ENCODE results near the gene SHROOM1.

Gene SHROOM1

GRCh38 chr5:132775476-132775961 lies 54.9 kb downstream of the SHROOM1 start:
- DNase-seq = peak; percentile 24
- Mint-ChIP-seq H3K36me3 (ENCODE audit: low read depth) (no peaks in the 10 kb centered on the region), H3K27me3 (peaks cover 21% of the 10 kb centered on the region), H3K9me3 (no peaks in the 10 kb centered on the region), H3K4me1 (ENCODE audit: low read depth) (peaks cover 10% of the 10 kb centered on the region), H3K27ac (no peak overlapping the region), H3K4me3 (peak overlapping the region; percentile 75)

- peaks cover 10% of the 10 kb centered on the region for H3K4me1 Mint-ChIP-seq (ENCODE audit: low read depth)
- H3K36me3 Mint-ChIP-seq (ENCODE audit: low read depth) = no peaks in the 10 kb centered on the region
- no peaks in the 10 kb centered on the region for H3K9me3 Mint-ChIP-seq
- peak; percentile 28 for DNase-seq
- no peak overlapping the region for H3K27ac Mint-ChIP-seq
- H3K4me3 Mint-ChIP-seq = no peak overlapping the region
- peaks cover 20% of the 10 kb centered on the region for H3K27me3 Mint-ChIP-seq
Observed at GRCh38 chr5:132774896-132775295, 55.6 kb downstream of the SHROOM1 start.

- H3K36me3 Mint-ChIP-seq (ENCODE audit: low read depth) = no peaks in the 10 kb centered on the region
- peaks cover 16% of the 10 kb centered on the region for H3K27me3 Mint-ChIP-seq
- DNase-seq = no peak
- H3K4me1 Mint-ChIP-seq (ENCODE audit: low read depth) = peaks cover 10% of the 10 kb centered on the region
- no peak overlapping the region for H3K4me3 Mint-ChIP-seq
- H3K9me3 Mint-ChIP-seq = no peaks in the 10 kb centered on the region
- no peak overlapping the region for H3K27ac Mint-ChIP-seq
Observed at GRCh38 chr5:132774406-132774805, 56.0 kb downstream of the SHROOM1 start.

DNA sequence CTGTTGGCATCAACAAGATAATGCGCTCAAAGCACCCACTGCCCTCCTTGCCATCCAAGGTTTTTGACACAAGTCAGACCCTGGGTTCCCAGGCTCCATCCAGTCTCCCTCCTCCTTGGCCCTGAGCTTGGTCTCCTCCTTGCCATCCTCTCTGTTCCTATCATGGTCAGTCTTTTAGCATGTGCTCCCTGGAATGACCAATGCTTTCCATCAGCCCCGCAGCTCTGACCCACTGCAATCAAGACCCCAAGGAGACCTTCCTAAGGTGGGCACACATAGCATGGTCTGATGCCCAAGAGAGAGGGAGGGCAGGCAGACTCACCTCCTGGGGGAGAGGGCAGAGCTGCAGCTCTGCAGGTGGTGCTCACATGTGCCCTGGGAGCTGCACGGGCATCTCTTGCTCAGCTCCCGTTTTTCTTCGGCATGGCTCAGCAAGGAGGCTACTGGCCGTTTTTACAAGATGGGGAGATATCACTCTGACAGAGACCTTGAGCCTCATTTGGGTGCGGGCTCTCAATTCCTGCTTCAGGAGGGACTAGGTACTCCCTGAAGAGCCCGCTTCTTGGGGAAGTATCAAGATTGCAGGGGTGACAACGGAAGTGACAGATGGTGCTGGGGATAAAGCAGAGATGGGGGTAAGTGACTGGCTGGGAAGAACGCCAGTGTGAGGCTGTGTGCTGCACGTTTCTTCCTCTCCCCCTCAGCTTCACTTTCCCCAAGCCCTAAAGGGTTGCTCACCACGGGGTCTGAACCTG lies 56.7 kb downstream of the SHROOM1 start:
- Mint-ChIP-seq H3K4me1 (ENCODE audit: low read depth) (peaks cover 10% of the 10 kb centered on the region), H3K27me3 (peaks cover 10% of the 10 kb centered on the region), H3K9me3 (no peaks in the 10 kb centered on the region), H3K36me3 (ENCODE audit: low read depth) (no peaks in the 10 kb centered on the region), H3K27ac (no peak overlapping the region), H3K4me3 (no peak overlapping the region)
- peak; percentile 17 for DNase-seq

- H3K4me3 Mint-ChIP-seq = no peak overlapping the region
- no peaks in the 10 kb centered on the region for H3K36me3 Mint-ChIP-seq (ENCODE audit: low read depth)
- H3K9me3 Mint-ChIP-seq = no peaks in the 10 kb centered on the region
- peak; percentile 18 for DNase-seq
- H3K27me3 Mint-ChIP-seq = peaks cover 4% of the 10 kb centered on the region
- H3K27ac Mint-ChIP-seq = no peak overlapping the region
- H3K4me1 Mint-ChIP-seq (ENCODE audit: low read depth) = peaks cover 7% of the 10 kb centered on the region
Observed at GRCh38 chr5:132773114-132773513, 57.3 kb downstream of the SHROOM1 start.

- Mint-ChIP-seq H3K36me3 (ENCODE audit: low read depth) (no peaks in the 10 kb centered on the region), H3K4me3 (no peak overlapping the region), H3K27me3 (no peaks in the 10 kb centered on the region), H3K4me1 (ENCODE audit: low read depth) (peaks cover 4% of the 10 kb centered on the region), H3K27ac (no peak overlapping the region), H3K9me3 (no peaks in the 10 kb centered on the region)
- peak; percentile 12 for DNase-seq
Observed at GRCh38 chr5:132772291-132773070, 58.0 kb downstream of the SHROOM1 start.
